Neural cell (in vitro differentiated cells): Measurements from ENCODE around the gene THRB. TPM values are rescaled to one million over a fixed set of nuclear protein-coding genes. Genes with fewer than 3 reads are reported as not detected.

Source experiments
- H2AFZ ChIP-seq: fragments of 200-600, 300-800 bp; sonication (generic), shearing (Covaris generic); 2 replicates; pipeline ENCODE4 v1.6.0; 2014; ENCODE audit warnings: low read depth, mild to moderate bottlenecking, antibody characterized with exemption, low read length, moderate library complexity
- H3F3A ChIP-seq: fragments of 200-600 bp; shearing (Covaris generic); 2 replicates; pipeline ENCODE4 v1.6.1; 2016; ENCODE audit warnings: mild to moderate bottlenecking, moderate library complexity, mixed read lengths, antibody characterized with exemption, low read length; ENCODE audit not compliant: insufficient read depth, poor library complexity, severe bottlenecking
- H3K27ac ChIP-seq: fragments of 200-600, 300-800 bp; sonication (generic), shearing (Covaris generic); 2 replicates; pipeline ENCODE4 v1.5.1; 2014; ENCODE audit warnings: mild to moderate bottlenecking, low read length, moderate library complexity
- H3K27me3 ChIP-seq: fragments of 300-800, 200-600 bp; sonication (generic), shearing (Covaris generic); 2 replicates; pipeline ENCODE4 v1.6.0; 2014; ENCODE audit warnings: mild to moderate bottlenecking, low read depth, low read length, moderate library complexity; ENCODE audit not compliant: insufficient read depth
- H3K36me3 ChIP-seq: fragments of 300-800, 200-600 bp; sonication (generic), shearing (Covaris generic); 2 replicates; pipeline ENCODE4 v1.5.1; 2014; ENCODE audit warnings: mild to moderate bottlenecking, antibody characterized with exemption, low read length, moderate library complexity; ENCODE audit not compliant: insufficient read depth
- H3K4me2 ChIP-seq: fragments of 300-800, 200-600 bp; sonication (generic), shearing (Covaris generic); 2 replicates; pipeline ENCODE4 v1.6.0; 2014; ENCODE audit warnings: mild to moderate bottlenecking, low read length
- H3K4me3 ChIP-seq: fragments of 300-800, 200-600 bp; sonication (generic), shearing (Covaris generic); 2 replicates; pipeline ENCODE4 v1.5.1; 2014; ENCODE audit warnings: mild to moderate bottlenecking, low read length, moderate library complexity
- H3K79me2 ChIP-seq: fragments of 200-600 bp; shearing (Covaris generic); replicated peaks from 2 replicates; pipeline ENCODE4 v1.6.0; 2014; ENCODE audit warnings: mild to moderate bottlenecking, low read length, moderate library complexity; ENCODE audit not compliant: insufficient read depth
- H3K9ac ChIP-seq: fragments of 300-800, 200-600 bp; sonication (generic), shearing (Covaris generic); 2 replicates; pipeline ENCODE4 v1.6.1; 2016; ENCODE audit warnings: mild to moderate bottlenecking, low read length, mixed read lengths
- H3K9me2 ChIP-seq: fragments of 200-600 bp; shearing (Covaris generic); 2 replicates; pipeline ENCODE4 v1.6.1; 2016; ENCODE audit warnings: mild to moderate bottlenecking, low read length, mixed read lengths; ENCODE audit not compliant: insufficient read depth
- H3K9me3 ChIP-seq: fragments of 200-600, 300-800 bp; sonication (generic), shearing (Covaris generic); 2 replicates; pipeline ENCODE4 v1.6.1; 2016; ENCODE audit warnings: mild to moderate bottlenecking, mixed run types, low read length, moderate library complexity, mixed read lengths
- H4K20me1 ChIP-seq: fragments of 200-600 bp; shearing (Covaris generic); 2 replicates; pipeline ENCODE4 v1.6.1; 2016; ENCODE audit warnings: mild to moderate bottlenecking, mixed run types; ENCODE audit not compliant: insufficient read depth
- EP300 ChIP-seq: fragments of 450-650 bp; conservative IDR thresholded peaks from 2 replicates; pipeline ENCODE4 v1.6.1; 2014; ENCODE audit warnings: antibody characterized with exemption, mild to moderate bottlenecking, moderate library complexity; ENCODE audit not compliant: poor library complexity, severe bottlenecking
- EZH2 ChIP-seq: fragments of 200-600, 300-800 bp; shearing (Covaris generic), sonication (generic); IDR thresholded peaks from 2 replicates; pipeline ENCODE4 v1.6.1; 2014; ENCODE audit warnings: antibody characterized with exemption, low read length, borderline replicate concordance, mild to moderate bottlenecking; ENCODE audit not compliant: insufficient read depth, poor library complexity, severe bottlenecking
- MXI1 ChIP-seq: fragments of 450-650 bp; conservative IDR thresholded peaks from 2 replicates; pipeline ENCODE4 v1.6.1; 2014; ENCODE audit warnings: antibody characterized with exemption, mild to moderate bottlenecking; ENCODE audit not compliant: poor library complexity, severe bottlenecking
- POLR2AphosphoS5 ChIP-seq: IDR thresholded peaks from 2 replicates; pipeline ENCODE4 v1.6.1; 2012
- RAD21 ChIP-seq: fragments of 450-650 bp; conservative IDR thresholded peaks from 2 replicates; pipeline ENCODE4 v1.6.1; 2014; ENCODE audit warnings: antibody characterized with exemption, mild to moderate bottlenecking, moderate library complexity
- SMC3 ChIP-seq: fragments of 450-650 bp; conservative IDR thresholded peaks from 2 replicates; pipeline ENCODE4 v1.6.1; 2014; ENCODE audit warnings: antibody characterized with exemption, mild to moderate bottlenecking, moderate library complexity; ENCODE audit not compliant: poor library complexity
- TAF1 ChIP-seq: IDR thresholded peaks from 2 replicates; pipeline ENCODE4 v1.6.1; 2012; ENCODE audit warnings: low read depth
- polyA plus RNA-seq: library from polyadenylated mRNA; depleted of rRNA; stranded (reverse); fragments of >200 nt; gene quantifications from 2 replicates; pipeline ENCODE4 v1.2.3, GENCODE V29; 2014
- TF ChIP-seq, protein P1 (sequence below): fragments of 450-650 bp; IDR thresholded peaks from 2 replicates; pipeline ENCODE4 v1.5.1; 2014; ENCODE audit warnings: antibody characterized with exemption, mild to moderate bottlenecking, moderate library complexity; ENCODE audit not compliant: poor library complexity, severe bottlenecking
- TF ChIP-seq, protein P2 (sequence below): IDR thresholded peaks from 2 replicates; pipeline ENCODE4 v1.6.1; 2012; ENCODE audit warnings: borderline replicate concordance

THRB gene
- polyA plus RNA-seq, 1 donor from 2014 or later: 1.7 TPM

DNA sequence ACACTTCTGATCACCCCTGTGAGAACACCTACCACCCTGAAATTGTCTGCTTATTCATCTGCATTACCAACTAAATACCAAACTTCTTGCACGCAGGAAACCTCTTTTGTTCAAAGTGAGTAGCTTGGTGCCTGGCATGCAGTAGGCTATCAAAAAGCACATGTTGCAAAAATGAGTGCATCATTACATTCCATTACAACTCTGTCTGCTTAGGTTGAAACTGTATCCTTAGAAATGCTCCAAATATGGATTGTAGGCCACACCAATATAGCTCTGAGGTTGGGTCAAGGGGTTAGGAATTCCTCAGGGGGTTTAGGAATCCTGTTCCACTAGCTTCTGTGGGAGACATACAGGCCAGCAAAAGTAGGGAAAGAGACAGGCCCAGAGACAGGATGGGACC lies 107.2 kb downstream of the THRB start:
- H3K27ac ChIP-seq: no peak overlapping the region
- H2AFZ ChIP-seq: no peak overlapping the region
- H3K9me3 ChIP-seq: no peaks in the 10 kb centered on the region
- H3K9me2 ChIP-seq: no peaks in the 10 kb centered on the region
- H3K36me3 ChIP-seq: no peaks in the 10 kb centered on the region
- no peak for TF ChIP-seq RAD21
- TF ChIP-seq EZH2: no peak
- TF ChIP-seq, protein P1, sequence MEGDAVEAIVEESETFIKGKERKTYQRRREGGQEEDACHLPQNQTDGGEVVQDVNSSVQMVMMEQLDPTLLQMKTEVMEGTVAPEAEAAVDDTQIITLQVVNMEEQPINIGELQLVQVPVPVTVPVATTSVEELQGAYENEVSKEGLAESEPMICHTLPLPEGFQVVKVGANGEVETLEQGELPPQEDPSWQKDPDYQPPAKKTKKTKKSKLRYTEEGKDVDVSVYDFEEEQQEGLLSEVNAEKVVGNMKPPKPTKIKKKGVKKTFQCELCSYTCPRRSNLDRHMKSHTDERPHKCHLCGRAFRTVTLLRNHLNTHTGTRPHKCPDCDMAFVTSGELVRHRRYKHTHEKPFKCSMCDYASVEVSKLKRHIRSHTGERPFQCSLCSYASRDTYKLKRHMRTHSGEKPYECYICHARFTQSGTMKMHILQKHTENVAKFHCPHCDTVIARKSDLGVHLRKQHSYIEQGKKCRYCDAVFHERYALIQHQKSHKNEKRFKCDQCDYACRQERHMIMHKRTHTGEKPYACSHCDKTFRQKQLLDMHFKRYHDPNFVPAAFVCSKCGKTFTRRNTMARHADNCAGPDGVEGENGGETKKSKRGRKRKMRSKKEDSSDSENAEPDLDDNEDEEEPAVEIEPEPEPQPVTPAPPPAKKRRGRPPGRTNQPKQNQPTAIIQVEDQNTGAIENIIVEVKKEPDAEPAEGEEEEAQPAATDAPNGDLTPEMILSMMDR: no peak
- TF ChIP-seq POLR2AphosphoS5: no peak
- no peak for TF ChIP-seq TAF1
- no peak for TF ChIP-seq SMC3
- TF ChIP-seq, protein P2, sequence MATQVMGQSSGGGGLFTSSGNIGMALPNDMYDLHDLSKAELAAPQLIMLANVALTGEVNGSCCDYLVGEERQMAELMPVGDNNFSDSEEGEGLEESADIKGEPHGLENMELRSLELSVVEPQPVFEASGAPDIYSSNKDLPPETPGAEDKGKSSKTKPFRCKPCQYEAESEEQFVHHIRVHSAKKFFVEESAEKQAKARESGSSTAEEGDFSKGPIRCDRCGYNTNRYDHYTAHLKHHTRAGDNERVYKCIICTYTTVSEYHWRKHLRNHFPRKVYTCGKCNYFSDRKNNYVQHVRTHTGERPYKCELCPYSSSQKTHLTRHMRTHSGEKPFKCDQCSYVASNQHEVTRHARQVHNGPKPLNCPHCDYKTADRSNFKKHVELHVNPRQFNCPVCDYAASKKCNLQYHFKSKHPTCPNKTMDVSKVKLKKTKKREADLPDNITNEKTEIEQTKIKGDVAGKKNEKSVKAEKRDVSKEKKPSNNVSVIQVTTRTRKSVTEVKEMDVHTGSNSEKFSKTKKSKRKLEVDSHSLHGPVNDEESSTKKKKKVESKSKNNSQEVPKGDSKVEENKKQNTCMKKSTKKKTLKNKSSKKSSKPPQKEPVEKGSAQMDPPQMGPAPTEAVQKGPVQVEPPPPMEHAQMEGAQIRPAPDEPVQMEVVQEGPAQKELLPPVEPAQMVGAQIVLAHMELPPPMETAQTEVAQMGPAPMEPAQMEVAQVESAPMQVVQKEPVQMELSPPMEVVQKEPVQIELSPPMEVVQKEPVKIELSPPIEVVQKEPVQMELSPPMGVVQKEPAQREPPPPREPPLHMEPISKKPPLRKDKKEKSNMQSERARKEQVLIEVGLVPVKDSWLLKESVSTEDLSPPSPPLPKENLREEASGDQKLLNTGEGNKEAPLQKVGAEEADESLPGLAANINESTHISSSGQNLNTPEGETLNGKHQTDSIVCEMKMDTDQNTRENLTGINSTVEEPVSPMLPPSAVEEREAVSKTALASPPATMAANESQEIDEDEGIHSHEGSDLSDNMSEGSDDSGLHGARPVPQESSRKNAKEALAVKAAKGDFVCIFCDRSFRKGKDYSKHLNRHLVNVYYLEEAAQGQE: no peak
- TF ChIP-seq MXI1: no peak
- no peak for TF ChIP-seq EP300
- no peak overlapping the region for H3K4me3 ChIP-seq
- H4K20me1 ChIP-seq: no peaks in the 10 kb centered on the region
- no peak overlapping the region for H3K4me2 ChIP-seq
- no peaks in the 10 kb centered on the region for H3K79me2 ChIP-seq
- H3F3A ChIP-seq: peaks cover 6% of the 10 kb centered on the region
- H3K9ac ChIP-seq: no peak overlapping the region
- no peaks in the 10 kb centered on the region for H3K27me3 ChIP-seq

DNA sequence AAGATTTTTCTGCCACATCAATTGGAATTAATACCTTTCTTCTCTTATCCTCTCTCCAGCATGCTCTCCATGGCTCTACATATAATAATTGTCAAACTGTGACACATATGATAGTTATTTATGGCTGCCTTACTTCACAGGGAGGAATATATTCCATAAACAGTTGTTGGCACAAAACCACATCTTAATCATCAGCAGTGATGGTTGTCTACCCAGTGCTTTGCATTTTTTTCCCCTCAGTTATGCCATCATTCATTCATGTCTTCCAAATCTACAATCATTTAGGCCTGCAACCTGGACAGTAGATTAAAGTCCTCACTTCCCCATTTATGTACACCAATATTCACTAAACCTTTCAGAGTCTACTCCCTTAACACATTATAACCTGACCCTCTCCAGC lies 107.7 kb downstream of the THRB start:
- Histone ChIP-seq H3F3A (peaks cover 6% of the 10 kb centered on the region), H3K9me3 (no peaks in the 10 kb centered on the region), H3K79me2 (no peaks in the 10 kb centered on the region), H2AFZ (no peak overlapping the region), H3K4me3 (no peak overlapping the region), H3K4me2 (no peak overlapping the region), H3K27me3 (no peaks in the 10 kb centered on the region), H4K20me1 (no peaks in the 10 kb centered on the region), H3K27ac (no peak overlapping the region), H3K9me2 (no peaks in the 10 kb centered on the region), H3K36me3 (no peaks in the 10 kb centered on the region), H3K9ac (no peak overlapping the region)
- TF ChIP-seq, protein P2: no peak
- no peak for TF ChIP-seq SMC3
- TF ChIP-seq, protein P1: no peak
- TF ChIP-seq EZH2: no peak
- no peak for TF ChIP-seq TAF1
- no peak for TF ChIP-seq RAD21
- no peak for TF ChIP-seq MXI1
- no peak for TF ChIP-seq POLR2AphosphoS5
- no peak for TF ChIP-seq EP300
